COLO668 (cell line): ENCODE data around the gene ETV1.

Experiments used
- DNase-seq: peaks from one replicate; lab custom pipeline; 2025; ENCODE audit not compliant: unreplicated experiment; lab: John Stamatoyannopoulos, UW

The ETV1 gene

GRCh38 chr7:13989126-13989948, at the start of gene ETV1:
Gene ETV1, minus strand, starts transcription at chr7:13989666. Its CDS starts 614 bp downstream, at chr7:13989052.
- peak; percentile 75 for DNase-seq

- no peak for DNase-seq
Measured at GRCh38 chr7:14024406-14024805, 34.9 kb upstream of the ETV1 start.

GRCh38 chr7:14023838-14024237, 34.4 kb upstream of the ETV1 start:
- DNase-seq = no peak

GRCh38 chr7:14023342-14023741, 33.9 kb upstream of the ETV1 start:
- DNase-seq = no peak

- no peak for DNase-seq
Measured at GRCh38 chr7:14021069-14021468, 31.6 kb upstream of the ETV1 start.

- DNase-seq = no peak
Measured at GRCh38 chr7:14020339-14020900, 31.0 kb upstream of the ETV1 start.

GRCh38 chr7:14018751-14019150, 29.3 kb upstream of the ETV1 start:
- no peak for DNase-seq

- no peak for DNase-seq
Measured at GRCh38 chr7:14016950-14017349, 27.5 kb upstream of the ETV1 start.

GRCh38 chr7:14013898-14014297, 24.4 kb upstream of the ETV1 start:
- DNase-seq = no peak

GRCh38 chr7:14009453-14010418, 20.3 kb upstream of the ETV1 start:
- no peak for DNase-seq

- no peak for DNase-seq
Measured at GRCh38 chr7:14001139-14001538, 11.7 kb upstream of the ETV1 start.

- DNase-seq = no peak
Measured at GRCh38 chr7:14000247-14000646, 10.8 kb upstream of the ETV1 start.

GRCh38 chr7:13998866-13999265, 9.4 kb upstream of the ETV1 start:
- DNase-seq = no peak

GRCh38 chr7:13992596-13992964, 3.1 kb upstream of the ETV1 start:
- DNase-seq = no peak

- DNase-seq = no peak
Measured at GRCh38 chr7:13991791-13992595, 2.5 kb upstream of the ETV1 start.

- peak; percentile 99 for DNase-seq
Measured at GRCh38 chr7:13990984-13991790, 1.7 kb upstream of the ETV1 start.

- DNase-seq = peak; percentile 91
Measured at GRCh38 chr7:13990319-13990983, 985 bp upstream of the ETV1 start.

GRCh38 chr7:13989949-13990305, 461 bp upstream of the ETV1 start:
- DNase-seq = no peak

- DNase-seq = peak; percentile 42
Measured at GRCh38 chr7:13988731-13989125, 738 bp downstream of the ETV1 start.
